ENCODE results near the gene M1AP.
A peak's percentile ranks its signal among the peaks of the same experiment; 100 is the strongest.

M1AP gene

DNA sequence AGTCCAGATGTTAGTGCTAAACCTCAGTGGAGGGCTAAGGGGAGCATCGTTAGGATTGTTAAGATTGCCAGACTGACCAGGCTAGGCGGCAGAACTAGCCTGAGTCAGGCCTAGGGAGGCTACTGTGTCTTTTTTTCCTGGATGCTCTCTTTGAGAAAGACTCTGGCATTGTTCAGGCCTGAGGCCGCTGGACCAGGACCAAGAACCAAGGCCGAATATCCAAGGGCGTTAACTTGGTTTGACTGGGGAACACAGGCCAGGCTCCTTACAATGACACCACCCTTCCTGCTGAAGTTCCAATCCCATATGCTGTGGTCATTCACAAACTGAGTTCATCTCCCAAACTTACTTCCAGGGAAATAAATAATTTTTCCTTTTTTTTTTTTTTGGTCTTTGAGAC, 107.8 kb downstream of the M1AP start:
- TF ChIP-seq, protein P1, sequence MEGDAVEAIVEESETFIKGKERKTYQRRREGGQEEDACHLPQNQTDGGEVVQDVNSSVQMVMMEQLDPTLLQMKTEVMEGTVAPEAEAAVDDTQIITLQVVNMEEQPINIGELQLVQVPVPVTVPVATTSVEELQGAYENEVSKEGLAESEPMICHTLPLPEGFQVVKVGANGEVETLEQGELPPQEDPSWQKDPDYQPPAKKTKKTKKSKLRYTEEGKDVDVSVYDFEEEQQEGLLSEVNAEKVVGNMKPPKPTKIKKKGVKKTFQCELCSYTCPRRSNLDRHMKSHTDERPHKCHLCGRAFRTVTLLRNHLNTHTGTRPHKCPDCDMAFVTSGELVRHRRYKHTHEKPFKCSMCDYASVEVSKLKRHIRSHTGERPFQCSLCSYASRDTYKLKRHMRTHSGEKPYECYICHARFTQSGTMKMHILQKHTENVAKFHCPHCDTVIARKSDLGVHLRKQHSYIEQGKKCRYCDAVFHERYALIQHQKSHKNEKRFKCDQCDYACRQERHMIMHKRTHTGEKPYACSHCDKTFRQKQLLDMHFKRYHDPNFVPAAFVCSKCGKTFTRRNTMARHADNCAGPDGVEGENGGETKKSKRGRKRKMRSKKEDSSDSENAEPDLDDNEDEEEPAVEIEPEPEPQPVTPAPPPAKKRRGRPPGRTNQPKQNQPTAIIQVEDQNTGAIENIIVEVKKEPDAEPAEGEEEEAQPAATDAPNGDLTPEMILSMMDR (conservative IDR thresholded peaks at IDR 0.05; ENCODE audit: low read length): no peak
- H3K4me3 ChIP-seq (ENCODE audit: low read length): no peak overlapping the region
- peak; percentile 80 for DNase-seq (ENCODE audit: low read depth)

DNA sequence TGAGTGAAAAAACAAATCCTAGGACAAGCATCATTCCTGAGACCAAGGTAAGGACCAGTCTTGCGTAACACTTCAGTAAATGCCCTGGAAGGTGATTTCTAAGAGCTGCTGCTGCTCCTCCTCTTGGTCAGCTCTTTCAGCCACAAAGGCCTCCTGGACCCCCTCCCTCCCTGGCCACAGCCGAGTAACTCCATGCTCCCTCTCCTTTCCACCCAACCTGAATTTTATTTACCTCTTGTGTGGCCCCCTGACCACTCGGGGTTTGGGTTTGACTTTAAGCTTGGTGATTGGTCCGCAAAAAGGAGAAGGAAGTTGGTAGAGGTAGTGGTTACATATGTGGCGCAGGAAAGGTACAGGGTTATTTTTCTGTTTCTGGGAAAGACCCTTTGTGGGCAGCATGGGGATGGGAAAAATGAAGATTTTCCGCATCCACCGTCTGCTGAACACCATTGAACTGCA, 109.2 kb downstream of the M1AP start:
- no peak for DNase-seq (ENCODE audit: low read depth)
- H3K4me3 ChIP-seq (ENCODE audit: low read length): no peak overlapping the region
- TF ChIP-seq, protein P1 (conservative IDR thresholded peaks at IDR 0.05; ENCODE audit: low read length): no peak

- TF ChIP-seq, protein P1 (conservative IDR thresholded peaks at IDR 0.05; ENCODE audit: low read length): no peak
- no peak for DNase-seq (ENCODE audit: low read depth)
- no peak overlapping the region for H3K4me3 ChIP-seq (ENCODE audit: low read length)
These were observed 111.0 kb downstream of the M1AP start for GRCh38 chr2:74537140-74537539.

- no peak for DNase-seq (ENCODE audit: low read depth)
- H3K4me3 ChIP-seq (ENCODE audit: low read length): no peak overlapping the region
- TF ChIP-seq, protein P1 (conservative IDR thresholded peaks at IDR 0.05; ENCODE audit: low read length): no peak
These were observed 111.8 kb downstream of the M1AP start for GRCh38 chr2:74536166-74536950.

DNA sequence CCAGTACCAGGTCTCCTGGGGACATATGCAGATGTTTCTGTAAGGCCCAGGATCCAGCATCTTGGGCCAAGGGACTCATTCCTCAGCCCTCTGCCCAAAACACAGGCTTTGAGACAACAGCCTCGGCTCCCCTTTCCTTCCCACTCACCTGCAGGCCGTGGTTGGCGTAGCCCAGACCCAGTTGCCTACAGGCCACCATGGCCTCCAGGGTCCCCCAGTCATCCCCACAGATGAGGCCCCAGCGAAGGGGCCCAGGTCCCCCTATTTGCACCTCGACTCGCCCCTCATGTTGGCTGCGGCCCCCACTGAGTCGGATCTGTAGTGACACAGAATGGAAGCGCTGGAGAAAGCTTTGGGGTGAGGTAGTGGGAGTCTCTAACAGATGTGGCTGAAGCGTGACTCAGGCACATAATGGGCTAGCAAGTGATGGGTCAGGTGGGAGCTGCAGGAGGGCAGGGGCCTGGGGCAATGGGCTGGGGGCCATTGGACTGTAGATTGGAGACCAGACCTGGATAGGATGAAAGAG, 112.6 kb downstream of the M1AP start:
- TF ChIP-seq, protein P1 (conservative IDR thresholded peaks at IDR 0.05; ENCODE audit: low read length): no peak
- DNase-seq (ENCODE audit: low read depth): no peak
- no peak overlapping the region for H3K4me3 ChIP-seq (ENCODE audit: low read length)

- DNase-seq (ENCODE audit: low read depth): no peak
- TF ChIP-seq, protein P1 (conservative IDR thresholded peaks at IDR 0.05; ENCODE audit: low read length): no peak
- no peak overlapping the region for H3K4me3 ChIP-seq (ENCODE audit: low read length)
These were observed 113.7 kb downstream of the M1AP start for GRCh38 chr2:74534411-74534810.

- no peak overlapping the region for H3K4me3 ChIP-seq (ENCODE audit: low read length)
- DNase-seq (ENCODE audit: low read depth): no peak
- TF ChIP-seq, protein P1 (conservative IDR thresholded peaks at IDR 0.05; ENCODE audit: low read length): no peak
These were observed 114.7 kb downstream of the M1AP start for GRCh38 chr2:74533464-74533863.

Measured in AG10803 (cell line).